Measurements from ENCODE around the gene RPL22.

The RPL22 gene

GRCh38 chr1:6199298-6200187 lies at the start of gene RPL22:
TSS of gene RPL22 (minus strand) at chr1:6199595. CDS start at chr1:6199573, 22 bp downstream.
- peak; percentile 96 for DNase-seq (ENCODE audit: low spot score)

- DNase-seq (ENCODE audit: low spot score), result no peak
Measured at GRCh38 chr1:6248161-6248776, 48.9 kb upstream of the RPL22 start.

GRCh38 chr1:6247651-6248050 lies 48.3 kb upstream of the RPL22 start:
- no peak for DNase-seq (ENCODE audit: low spot score)

GRCh38 chr1:6246497-6247467 lies 47.4 kb upstream of the RPL22 start:
- peak; percentile 92 for DNase-seq (ENCODE audit: low spot score)

GRCh38 chr1:6245869-6246496 lies 46.6 kb upstream of the RPL22 start:
- no peak for DNase-seq (ENCODE audit: low spot score)

- peak; percentile 94 for DNase-seq (ENCODE audit: low spot score)
Measured at GRCh38 chr1:6245086-6245868, 45.9 kb upstream of the RPL22 start.

GRCh38 chr1:6244401-6245049 lies 45.1 kb upstream of the RPL22 start:
- DNase-seq (ENCODE audit: low spot score), result no peak

- no peak for DNase-seq (ENCODE audit: low spot score)
Measured at GRCh38 chr1:6243993-6244392, 44.6 kb upstream of the RPL22 start, which contains the start of gene HES3. TSS of gene HES3 (plus strand) at chr1:6244179. CDS start at chr1:6244366, 187 bp downstream.

GRCh38 chr1:6243053-6243834 lies 43.8 kb upstream of the RPL22 start:
- no peak for DNase-seq (ENCODE audit: low spot score)

- DNase-seq (ENCODE audit: low spot score), result no peak
Measured at GRCh38 chr1:6241887-6242740, 42.7 kb upstream of the RPL22 start.

- DNase-seq (ENCODE audit: low spot score), result no peak
Measured at GRCh38 chr1:6241107-6241886, 41.9 kb upstream of the RPL22 start.

- DNase-seq (ENCODE audit: low spot score), result no peak
Measured at GRCh38 chr1:6239950-6240768, 40.8 kb upstream of the RPL22 start.

- DNase-seq (ENCODE audit: low spot score), result no peak
Measured at GRCh38 chr1:6239213-6239752, 39.9 kb upstream of the RPL22 start.

- no peak for DNase-seq (ENCODE audit: low spot score)
Measured at GRCh38 chr1:6237093-6237492, 37.7 kb upstream of the RPL22 start.

- no peak for DNase-seq (ENCODE audit: low spot score)
Measured at GRCh38 chr1:6235296-6235677, 35.9 kb upstream of the RPL22 start.

- no peak for DNase-seq (ENCODE audit: low spot score)
Measured at GRCh38 chr1:6234502-6235295, 35.3 kb upstream of the RPL22 start.

Data from AG08396 (cell line).